Anterior cingulate cortex (tissue), 58 donors: ENCODE data around the gene LRP2.
A peak's percentile ranks its signal among the peaks of the same experiment; 100 is the strongest.
"Not testable (repeated sequence)": the region's sequence is repeated elsewhere in the genome, so short reads cannot be mapped to it uniquely, and the experiment has no call there.

Experiments
- DNase-seq, 58 donors: peaks; one replicate each; lab custom pipeline; 2025; lab: John Stamatoyannopoulos, UW

The LRP2 gene

GRCh38 chr2:169303579-169304305 lies 58.6 kb downstream of the LRP2 start:
- no peak for DNase-seq

GRCh38 chr2:169302364-169302763 lies 60.0 kb downstream of the LRP2 start:
- DNase-seq = peak in 1 of 58 donors; percentile 15

- DNase-seq = no peak
Observed at GRCh38 chr2:169301596-169302335, 60.6 kb downstream of the LRP2 start.

GRCh38 chr2:169300636-169301530 lies 61.5 kb downstream of the LRP2 start:
- peak in 1 of 58 donors; percentile 9 for DNase-seq

- no peak for DNase-seq
Observed at GRCh38 chr2:169298007-169298406, 64.3 kb downstream of the LRP2 start.

GRCh38 chr2:169294001-169294675 lies 68.2 kb downstream of the LRP2 start:
- no peak for DNase-seq

GRCh38 chr2:169291517-169291916 lies 70.8 kb downstream of the LRP2 start:
- no peak for DNase-seq

- DNase-seq = no peak
Observed at GRCh38 chr2:169290433-169290832, 71.9 kb downstream of the LRP2 start.

- no peak for DNase-seq
Observed at GRCh38 chr2:169287666-169288065, 74.7 kb downstream of the LRP2 start.

- no peak for DNase-seq
Observed at GRCh38 chr2:169286624-169287231, 75.6 kb downstream of the LRP2 start.

- DNase-seq = peak in 2 of 58 donors; percentile 3 to 25
Observed at GRCh38 chr2:169285531-169286235, 76.7 kb downstream of the LRP2 start.

- no peak for DNase-seq
Observed at GRCh38 chr2:169280502-169280901, 81.8 kb downstream of the LRP2 start.

GRCh38 chr2:169275696-169276444 lies 86.5 kb downstream of the LRP2 start:
- DNase-seq = peak in 8 of 58 donors; percentile 1 to 16 (median 2)

- no peak for DNase-seq
Observed at GRCh38 chr2:169272010-169272409, 90.3 kb downstream of the LRP2 start.

GRCh38 chr2:169270574-169270973 lies 91.8 kb downstream of the LRP2 start:
- DNase-seq = not testable (repeated sequence)

GRCh38 chr2:169265591-169265990 lies 96.7 kb downstream of the LRP2 start:
- no peak for DNase-seq

- DNase-seq = no peak
Observed at GRCh38 chr2:169260846-169261642, 101.3 kb downstream of the LRP2 start.

- peak in 1 of 58 donors; percentile 2 for DNase-seq
Observed at GRCh38 chr2:169260246-169260645, 102.1 kb downstream of the LRP2 start.
